IMR-90 (cell line): ENCODE measurements around the gene MOB3A. TPM values are rescaled to one million over a fixed set of nuclear protein-coding genes. Genes with fewer than 3 reads are reported as not detected.

Source experiments
- ATAC-seq: fragments of 200-7000 bp; cut with Tn5 transposase; 2 replicates; pipeline ENCODE4 v1.9.1; 2020; ENCODE audit warnings: low read depth, mild to moderate bottlenecking, moderate library complexity
- BruUV-seq: library from RNA; stranded (reverse); fragments of 400-500 nt; replicated peaks from 2 replicates; lab custom pipeline; 2021; lab: Mats Ljungman, UMichigan
- CTCF ChIA-PET: fragments of 300-600 bp; formaldehyde crosslinking; extraction: SDS; loops from one replicate; lab custom pipeline; 2021; ENCODE audit warnings: antibody characterized with exemption; lab: Yijun Ruan, JAX
- POLR2A ChIA-PET: fragments of 300-600 bp; sonication (Branson Sonifier 250); formaldehyde crosslinking; loops from one replicate; lab custom pipeline; 2022; ENCODE audit warnings: antibody characterized with exemption; ENCODE audit not compliant: unreplicated experiment; lab: Charles Lee
- DNase-seq: peaks from one replicate; pipeline ENCODE4 v3.0.0; 2013
- H2AFZ ChIP-seq: replicated peaks from 2 replicates; pipeline ENCODE3; 2013; ENCODE audit warnings: low read length, mild to moderate bottlenecking; ENCODE audit not compliant: poor library complexity
- H2AK5ac ChIP-seq: 2 replicates; pipeline ENCODE4 v1.6.1; 2013; ENCODE audit warnings: low read depth, low read length, inconsistent platforms
- H2AK9ac ChIP-seq: replicated peaks from 2 replicates; pipeline ENCODE3; 2013; ENCODE audit warnings: mild to moderate bottlenecking, low read depth, low read length, moderate library complexity; ENCODE audit not compliant: poor library complexity
- H2BK120ac ChIP-seq: 2 replicates; pipeline ENCODE4 v1.6.1; 2013; ENCODE audit warnings: low read depth, low read length, inconsistent platforms
- H2BK15ac ChIP-seq: 3 replicates; pipeline ENCODE4 v1.6.1; 2013; ENCODE audit warnings: low read depth, low read length, inconsistent platforms
- H2BK20ac ChIP-seq: 2 replicates; pipeline ENCODE4 v1.6.1; 2013; ENCODE audit warnings: low read depth, mild to moderate bottlenecking, inconsistent platforms, low read length, moderate library complexity
- H2BK5ac ChIP-seq: 2 replicates; pipeline ENCODE4 v1.6.1; 2013; ENCODE audit warnings: mild to moderate bottlenecking, low read depth, low read length, inconsistent platforms; ENCODE audit not compliant: poor library complexity, severe bottlenecking
- H3K14ac ChIP-seq: replicated peaks from 2 replicates; pipeline ENCODE4 v1.6.1; 2013; ENCODE audit warnings: low read depth, low read length, inconsistent platforms
- H3K18ac ChIP-seq: 2 replicates; pipeline ENCODE4 v1.6.1; 2013; ENCODE audit warnings: low read depth, low read length, control low read depth
- H3K23ac ChIP-seq: 2 replicates; pipeline ENCODE4 v1.6.1; 2013; ENCODE audit warnings: low read depth, low read length, inconsistent platforms
- H3K27ac ChIP-seq: 2 replicates; pipeline ENCODE4 v1.5.1; 2013; ENCODE audit warnings: mild to moderate bottlenecking, control low read depth, low read length; ENCODE audit not compliant: insufficient read depth
- H3K27me3 ChIP-seq: 2 replicates; pipeline ENCODE4 v1.6.1; 2013; ENCODE audit warnings: low read length; ENCODE audit not compliant: control insufficient read depth, insufficient read depth
- H3K36me3 ChIP-seq: 2 replicates; pipeline ENCODE4 v1.6.1; 2013; ENCODE audit warnings: low read length, mixed read lengths; ENCODE audit not compliant: control insufficient read depth, insufficient read depth
- H3K4ac ChIP-seq: 2 replicates; pipeline ENCODE4 v1.6.1; 2013; ENCODE audit warnings: low read depth, low read length, inconsistent platforms
- H3K4me1 ChIP-seq: 2 replicates; pipeline ENCODE4 v1.6.1; 2013; ENCODE audit warnings: low read length, mixed read lengths; ENCODE audit not compliant: control insufficient read depth, insufficient read depth
- H3K4me2 ChIP-seq: 2 replicates; pipeline ENCODE4 v1.6.1; 2013; ENCODE audit warnings: low read depth, mild to moderate bottlenecking, control low read depth, low read length, moderate library complexity
- H3K4me3 ChIP-seq: 2 replicates; pipeline ENCODE4 v1.5.1; 2013; ENCODE audit warnings: low read depth, mild to moderate bottlenecking, control low read depth, low read length, moderate library complexity; ENCODE audit not compliant: insufficient read depth
- H3K56ac ChIP-seq: 2 replicates; pipeline ENCODE4 v1.6.1; 2013; ENCODE audit warnings: low read length, inconsistent platforms; ENCODE audit not compliant: insufficient read depth; ENCODE audit errors: extremely low read depth
- H3K79me1 ChIP-seq, 2 experiments: 2 replicates each; pipeline ENCODE4 v1.6.1; 2013; ENCODE audit warnings: low read length in 2 of 2, inconsistent platforms in 1 of 2, low read depth in 1 of 2
- H3K9ac ChIP-seq: 2 replicates; pipeline ENCODE4 v1.6.1; 2013; ENCODE audit warnings: low read depth, low read length, control low read depth
- H3K9me1 ChIP-seq: 2 replicates; pipeline ENCODE4 v1.6.1; 2013; ENCODE audit warnings: low read length, inconsistent platforms; ENCODE audit not compliant: insufficient read depth
- H3K9me3 ChIP-seq: 2 replicates; pipeline ENCODE4 v1.6.1; 2013; ENCODE audit warnings: low read length; ENCODE audit not compliant: control insufficient read depth, insufficient read depth
- H4K20me1 ChIP-seq: 2 replicates; pipeline ENCODE4 v1.6.1; 2013; ENCODE audit warnings: low read length, inconsistent platforms; ENCODE audit not compliant: insufficient read depth
- H4K5ac ChIP-seq: 2 replicates; pipeline ENCODE4 v1.6.1; 2013; ENCODE audit warnings: mild to moderate bottlenecking, low read depth, low read length, control low read depth
- H4K8ac ChIP-seq, 2 experiments: 2 replicates each; pipeline ENCODE4 v1.6.1; 2013; ENCODE audit warnings: low read depth in 2 of 2, low read length in 2 of 2, control low read depth in 1 of 2, inconsistent platforms in 1 of 2
- H4K91ac ChIP-seq: 2 replicates; pipeline ENCODE4 v1.6.1; 2013; ENCODE audit warnings: low read depth, low read length, inconsistent platforms; ENCODE audit not compliant: insufficient read depth
- MAFK ChIP-seq: IDR thresholded peaks from 2 replicates; pipeline ENCODE4 v1.6.1; 2012; ENCODE audit warnings: low read depth, low read length, improper control_type of control experiment
- MAZ ChIP-seq: IDR thresholded peaks from 2 replicates; pipeline ENCODE4 v1.6.1; 2012; ENCODE audit warnings: low read depth, mild to moderate bottlenecking, low read length, improper control_type of control experiment, moderate library complexity, borderline replicate concordance
- MXI1 ChIP-seq: IDR thresholded peaks from 2 replicates; pipeline ENCODE4 v1.6.1; 2012; ENCODE audit warnings: low read depth, mild to moderate bottlenecking, low read length, moderate library complexity, borderline replicate concordance
- RAD21 ChIP-seq: IDR thresholded peaks from 2 replicates; pipeline ENCODE4 v1.6.1; 2012; ENCODE audit warnings: low read length, improper control_type of control experiment
- RCOR1 ChIP-seq: IDR thresholded peaks from 2 replicates; pipeline ENCODE4 v1.6.1; 2012; ENCODE audit warnings: mild to moderate bottlenecking, low read length, improper control_type of control experiment; ENCODE audit not compliant: insufficient replicate concordance
- SMC3 ChIP-seq: fragments of 150-350 bp; IDR thresholded peaks from 2 replicates; pipeline ENCODE4 v1.6.1; 2016; ENCODE audit warnings: low read depth, mild to moderate bottlenecking, antibody characterized with exemption, low read length, moderate library complexity
- USF2 ChIP-seq: fragments of 150-350 bp; IDR thresholded peaks from 2 replicates; pipeline ENCODE4 v1.6.1; 2017; ENCODE audit warnings: mild to moderate bottlenecking, antibody characterized with exemption, low read length, low read depth
- WGBS, 2 experiments: methylation state at CpG; one replicate each; pipeline versions ENCODE4 v1.1.5 to v1.1.7; 2013; ENCODE audit warnings: missing lambda C conversion rate in 2 of 2; ENCODE audit not compliant: insufficient read length in 1 of 2; ENCODE audit errors: extremely low coverage in 2 of 2; 5-methylcytosine and 5-hydroxymethylcytosine counted together
- dilution Hi-C: fragments of 300-500 bp; cut with HindIII; formaldehyde crosslinking; loops from one replicate; pipeline ENCODE4 v1.14.3; 2018; ENCODE audit warnings: low sequenced_read_pairs; ENCODE audit not compliant: unreplicated experiment
- in situ Hi-C: fragments of 300-500 bp; cut with MboI; formaldehyde crosslinking; loops from 3 replicates; pipeline ENCODE4 v1.14.3; 2019; ENCODE audit warnings: low sequenced_read_pairs, inconsistent platforms, mixed read lengths
- intact Hi-C: fragments of 100-400 bp; cut with micrococcal nuclease; formaldehyde crosslinking; loops from 2 replicates; pipeline ENCODE4 v1.10.0; 2022
- polyA plus RNA-seq, 3 experiments: library from polyadenylated mRNA; depleted of rRNA; stranded (reverse); fragments of >200 nt; gene quantifications; 2 replicates each; pipeline ENCODE4 v1.2.3, GENCODE V29; 2012; ENCODE audit warnings: low replicate concordance in 1 of 3
- total RNA-seq: library from RNA; depleted of rRNA; stranded (reverse); fragments of >200 nt; gene quantifications from 2 replicates; pipeline ENCODE4 v1.2.3, GENCODE V29; 2012

Gene MOB3A
- total and polyA plus RNA-seq, 2 of the 4 experiments (the other 2 are of a cell fraction): 9.3 to 26.5 TPM

- Histone ChIP-seq H2BK15ac (no peak overlapping the region), H3K4me2 (no peak overlapping the region), H3K9me1 (peaks cover 12% of the 10 kb centered on the region), H2AK5ac (no peak overlapping the region), H3K27me3 (no peaks in the 10 kb centered on the region), H3K18ac (no peak overlapping the region), H3K9ac (no peak overlapping the region), H3K4me1 (peaks cover 2% of the 10 kb centered on the region), H3K79me1 (peaks cover 35 to 65% of the 10 kb centered on the region in 2 experiments; a peak in 3 of 4 replicates), H3K4ac (no peak overlapping the region), H2BK20ac (no peak overlapping the region), H2AFZ (no peak overlapping the region), H4K5ac (no peak overlapping the region), H2AK9ac (no peak overlapping the region), H4K8ac (no peak overlapping the region), H3K9me3 (no peaks in the 10 kb centered on the region), H3K56ac (no peak overlapping the region), H2BK5ac (no peak overlapping the region), H3K23ac (no peak overlapping the region), H2BK120ac (no peak overlapping the region), H3K14ac (no peak overlapping the region), H4K91ac (no peak overlapping the region), H3K27ac (no peak overlapping the region), H3K4me3 (no peak overlapping the region), H3K36me3 (peaks cover 24% of the 10 kb centered on the region), H4K20me1 (peaks cover 29% of the 10 kb centered on the region)
- intact Hi-C loops: no loop called here
- POLR2A ChIA-PET: no interaction called here
- BruUV-seq: no TSS peak
- TF ChIP-seq USF2: no peak
- TF ChIP-seq RCOR1: no peak
- TF ChIP-seq MXI1: no peak
- TF ChIP-seq SMC3: no peak
- no peak for TF ChIP-seq MAZ
- TF ChIP-seq RAD21: no peak
- TF ChIP-seq MAFK: no peak
- in situ Hi-C loops: no loop called here
- dilution Hi-C loops: no loop called here
- CTCF ChIA-PET: no interaction called here
- DNase-seq (no peak), ATAC-seq (no peak)
- WGBS, 2 experiments: 91% methylated on average over 13 of the region's 28 CpGs; no CpG with 5 or more reads in 1 of the 2 experiments
Measured at GRCh38 chr19:2084993-2085720, 11.0 kb downstream of the MOB3A start.
